ENCODE data around the gene ROPN1. TPM values are rescaled to one million over a fixed set of nuclear protein-coding genes. Genes with fewer than 3 reads are reported as not detected.
"Not testable (repeated sequence)": the region's sequence is repeated elsewhere in the genome, so short reads cannot be mapped to it uniquely, and the experiment has no call there.

Gene ROPN1
- total and polyA plus RNA-seq, 10 donors = 0.06 TPM; not detected in 9

GRCh38 chr3:123984350-123984749, 7.6 kb downstream of the ROPN1 start:
- Histone ChIP-seq H3K9me3 (no peaks in the 10 kb centered on the region), H3K27ac (no peak overlapping the region), H3K4me3 (no peak overlapping the region), H3K36me3 (no peaks in the 10 kb centered on the region), H3K27me3 (replicated peaks in 1 of 7) (peaks cover 0 to 73% (median 10%) of the 10 kb centered on the region in 7 donors), H3K4me1 (peaks cover 0 to 9% (median 5%) of the 10 kb centered on the region in 6 donors)
- intact Hi-C loops (cut with DNase I; ENCODE audit: low total_unique reads) = no loop called here
- TF ChIP-seq POLR2A (IDR thresholded peaks at IDR 0.05) = no peak
- TF ChIP-seq, protein P1, sequence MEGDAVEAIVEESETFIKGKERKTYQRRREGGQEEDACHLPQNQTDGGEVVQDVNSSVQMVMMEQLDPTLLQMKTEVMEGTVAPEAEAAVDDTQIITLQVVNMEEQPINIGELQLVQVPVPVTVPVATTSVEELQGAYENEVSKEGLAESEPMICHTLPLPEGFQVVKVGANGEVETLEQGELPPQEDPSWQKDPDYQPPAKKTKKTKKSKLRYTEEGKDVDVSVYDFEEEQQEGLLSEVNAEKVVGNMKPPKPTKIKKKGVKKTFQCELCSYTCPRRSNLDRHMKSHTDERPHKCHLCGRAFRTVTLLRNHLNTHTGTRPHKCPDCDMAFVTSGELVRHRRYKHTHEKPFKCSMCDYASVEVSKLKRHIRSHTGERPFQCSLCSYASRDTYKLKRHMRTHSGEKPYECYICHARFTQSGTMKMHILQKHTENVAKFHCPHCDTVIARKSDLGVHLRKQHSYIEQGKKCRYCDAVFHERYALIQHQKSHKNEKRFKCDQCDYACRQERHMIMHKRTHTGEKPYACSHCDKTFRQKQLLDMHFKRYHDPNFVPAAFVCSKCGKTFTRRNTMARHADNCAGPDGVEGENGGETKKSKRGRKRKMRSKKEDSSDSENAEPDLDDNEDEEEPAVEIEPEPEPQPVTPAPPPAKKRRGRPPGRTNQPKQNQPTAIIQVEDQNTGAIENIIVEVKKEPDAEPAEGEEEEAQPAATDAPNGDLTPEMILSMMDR (IDR thresholded peaks at IDR 0.05 in 8 of 11, conservative IDR thresholded peaks at IDR 0.05 in 3 of 11) = no peak
- TF ChIP-seq POLR2AphosphoS5 (IDR thresholded peaks at IDR 0.05) = no peak
- 88 to 95% (median 91%) methylated on average over 1 of the region's 1 CpG for WGBS, 5 donors
- DNase-seq = no peak

DNA sequence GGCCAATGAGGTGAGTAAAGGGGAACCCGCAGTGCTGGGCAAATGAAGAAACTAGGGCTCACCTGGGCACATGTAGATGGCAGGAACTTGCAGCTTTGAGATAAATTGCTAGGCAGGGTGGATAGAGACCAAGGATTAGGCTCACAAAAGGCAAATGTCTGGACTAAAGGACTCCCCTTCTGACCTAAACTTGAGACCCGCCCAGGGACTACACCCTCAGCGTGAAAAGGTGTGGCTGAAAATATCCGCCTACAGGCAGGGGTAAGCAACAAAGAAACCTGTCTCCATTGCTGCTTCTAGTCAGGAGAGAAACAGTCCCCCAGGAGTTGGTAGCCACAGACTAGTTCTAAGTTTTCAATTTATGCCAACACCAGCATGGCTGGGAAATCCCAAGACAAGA, 10.6 kb downstream of the ROPN1 start:
- H3K4me1 ChIP-seq; intact Hi-C loops (cut with DNase I; ENCODE audit: low total_unique reads); H3K36me3 ChIP-seq; DNase-seq; H3K9me3 ChIP-seq; H3K27ac ChIP-seq; H3K4me3 ChIP-seq: not testable (repeated sequence)
- WGBS, 5 donors = 76 to 89% (median 86%) methylated on average over 4 of the region's 4 CpGs
- H3K27me3 ChIP-seq (replicated peaks in 1 of 7) = peaks cover 0 to 46% (median 10%) of the 10 kb centered on the region in 7 donors

DNA sequence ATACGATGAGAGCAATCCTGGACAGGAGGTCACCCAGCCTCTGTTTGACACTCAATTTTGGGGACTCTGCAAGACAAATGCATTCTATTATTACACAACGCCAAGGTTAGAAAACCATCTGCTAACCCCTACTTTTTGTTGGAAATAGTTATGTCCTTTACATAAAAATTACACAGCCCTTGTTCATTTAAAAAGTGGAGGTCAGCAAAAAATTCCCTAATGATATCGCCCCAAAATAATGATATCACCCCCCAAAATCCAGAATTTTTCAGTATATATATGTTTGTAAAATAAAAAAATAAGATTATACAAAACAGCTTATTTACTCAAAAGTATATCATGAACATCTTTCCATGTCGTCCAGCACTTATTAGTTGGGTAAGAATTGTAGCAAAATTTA, 11.4 kb downstream of the ROPN1 start:
- 74 to 83% (median 78%) methylated on average over 4 of the region's 4 CpGs for WGBS, 5 donors
- no peaks in the 10 kb centered on the region for H3K36me3 ChIP-seq
- no peak overlapping the region for H3K27ac ChIP-seq
- H3K4me3 ChIP-seq = peak overlapping the region in 1 of 8 donors; percentile 21
- DNase-seq = no peak
- H3K4me1 ChIP-seq = peaks cover 0 to 9% (median 5%) of the 10 kb centered on the region in 6 donors
- intact Hi-C loops (cut with DNase I; ENCODE audit: low total_unique reads) = no loop called here
- H3K27me3 ChIP-seq (replicated peaks in 1 of 7) = peaks cover 0 to 43% (median 10%) of the 10 kb centered on the region in 7 donors
- TF ChIP-seq POLR2A (IDR thresholded peaks at IDR 0.05) (no peak), POLR2AphosphoS5 (IDR thresholded peaks at IDR 0.05) (no peak)
- TF ChIP-seq, protein P1 (IDR thresholded peaks at IDR 0.05 in 8 of 11, conservative IDR thresholded peaks at IDR 0.05 in 3 of 11) = no peak
- no peaks in the 10 kb centered on the region for H3K9me3 ChIP-seq

DNA sequence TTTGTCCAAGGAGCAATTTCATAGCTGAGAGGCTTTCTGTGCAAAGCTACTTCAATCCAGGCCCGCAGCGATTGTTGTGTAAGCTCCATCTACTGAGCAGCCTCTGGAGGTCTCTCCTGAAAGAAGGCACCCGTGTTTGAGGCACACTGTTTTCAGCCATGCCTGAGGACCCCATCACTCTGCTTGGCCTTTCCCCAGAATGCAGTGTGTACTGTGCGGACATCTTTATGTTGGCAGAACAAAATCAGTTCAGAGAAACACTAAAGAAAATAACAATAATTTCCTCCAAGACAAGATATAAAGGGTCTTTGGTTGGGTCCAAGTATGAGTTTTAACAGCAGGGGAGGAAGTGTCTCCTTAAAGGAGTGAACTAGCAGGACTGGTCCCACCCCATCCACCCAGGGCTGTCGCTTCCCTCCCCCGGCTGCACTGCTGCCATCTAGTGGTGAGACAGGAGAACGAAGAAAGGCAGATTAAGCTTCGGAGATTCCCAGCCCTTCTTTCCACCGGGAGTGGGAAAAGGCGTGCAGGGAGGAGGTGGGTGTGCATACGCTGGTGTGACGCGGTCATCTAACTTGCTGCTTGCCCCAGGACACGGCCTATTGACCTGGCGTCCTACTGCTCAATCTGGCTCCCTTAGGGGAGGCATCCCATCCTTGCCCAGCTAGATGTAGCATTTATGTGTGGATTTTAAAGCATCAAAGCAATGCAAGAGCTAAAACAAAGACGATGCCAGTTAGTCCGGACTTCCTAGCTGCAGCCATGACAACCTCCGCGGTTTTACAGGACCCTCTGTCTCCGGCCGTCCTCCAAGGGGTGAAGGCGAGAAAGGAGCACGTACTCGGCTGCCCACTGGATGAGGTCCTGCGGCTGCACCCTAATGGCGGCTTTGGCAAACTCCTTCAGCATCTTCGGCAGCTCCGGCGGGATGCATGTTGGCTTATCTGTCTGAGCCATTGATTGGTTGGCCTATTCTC, 12.1 kb downstream of the ROPN1 start:
- Histone ChIP-seq H3K4me3 (peak overlapping the region in 3 of 8 donors; percentile 14 to 55 (median 21)), H3K27me3 (replicated peaks in 1 of 7) (peaks cover 0 to 42% (median 10%) of the 10 kb centered on the region in 7 donors)
- H3K36me3 ChIP-seq; H3K27ac ChIP-seq; intact Hi-C loops (cut with DNase I; ENCODE audit: low total_unique reads); DNase-seq; H3K9me3 ChIP-seq; H3K4me1 ChIP-seq: not testable (repeated sequence)
- 8 to 16% (median 11%) methylated on average over 23 to 27 of the region's 29 CpGs for WGBS, 5 donors
- TF ChIP-seq, protein P1 (IDR thresholded peaks at IDR 0.05 in 8 of 11, conservative IDR thresholded peaks at IDR 0.05 in 3 of 11) = peak in 10 of 11 experiments; percentile 47 to 77 (median 68)

DNA sequence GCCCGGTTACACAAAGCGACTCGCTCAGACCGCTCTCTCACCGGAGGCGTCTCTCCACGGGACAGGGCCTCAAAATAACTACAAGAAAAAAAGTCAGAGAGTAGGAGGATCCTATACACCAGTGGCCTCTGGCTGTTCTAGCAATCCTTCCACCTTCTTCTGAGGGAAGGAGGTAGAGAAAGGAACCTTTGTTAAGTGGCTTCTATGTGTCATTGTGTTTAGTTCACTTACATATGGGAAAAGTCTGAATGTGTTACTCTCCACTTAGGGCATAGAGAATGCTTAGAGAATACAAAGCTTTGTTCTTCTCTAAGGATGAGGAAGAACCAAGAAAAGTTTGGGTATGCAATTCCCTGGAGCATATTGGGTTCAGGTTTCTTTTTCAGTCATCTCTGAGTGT, 15.0 kb downstream of the ROPN1 start:
- WGBS, 5 donors = 90 to 97% (median 96%) methylated on average over 7 of the region's 7 CpGs

GRCh38 chr3:123976181-123976898, 15.6 kb downstream of the ROPN1 start:
- H3K4me1 ChIP-seq; intact Hi-C loops (cut with DNase I; ENCODE audit: low total_unique reads): not testable (repeated sequence)

More for the DNA sequence above, 15.0 kb downstream of the ROPN1 start:
- H3K4me1 ChIP-seq; H3K4me3 ChIP-seq; H3K9me3 ChIP-seq; H3K36me3 ChIP-seq; intact Hi-C loops (cut with DNase I; ENCODE audit: low total_unique reads); H3K27ac ChIP-seq; DNase-seq: not testable (repeated sequence)
- H3K27me3 ChIP-seq (replicated peaks in 1 of 7) = peaks cover 0 to 19% (median 10%) of the 10 kb centered on the region in 7 donors

GRCh38 chr3:123975030-123975429, 16.9 kb downstream of the ROPN1 start:
- H3K36me3 ChIP-seq; H3K27me3 ChIP-seq (replicated peaks in 1 of 7); H3K4me3 ChIP-seq; DNase-seq; H3K4me1 ChIP-seq; H3K27ac ChIP-seq; intact Hi-C loops (cut with DNase I; ENCODE audit: low total_unique reads); H3K9me3 ChIP-seq: not testable (repeated sequence)
- WGBS, 5 donors = 62 to 98% (median 85%) methylated on average over 2 to 5 of the region's 7 CpGs

More at GRCh38 chr3:123976181-123976898, 15.6 kb downstream of the ROPN1 start:
- not testable (repeated sequence) for H3K9me3 ChIP-seq, DNase-seq, H3K27ac ChIP-seq, H3K4me3 ChIP-seq, H3K36me3 ChIP-seq
- WGBS, 5 donors = 68 to 89% (median 83%) methylated on average over 3 to 4 of the region's 4 CpGs
- peaks cover 0 to 18% (median 10%) of the 10 kb centered on the region in 7 donors for H3K27me3 ChIP-seq (replicated peaks in 1 of 7)

All from spleen (tissue), 11 donors.